ENCODE data around the gene UQCC5. TPM values are rescaled to one million over a fixed set of nuclear protein-coding genes. Genes with fewer than 3 reads are reported as not detected.

UQCC5 gene
- polyA plus RNA-seq, 2 donors: 20.9 to 37.7 TPM

GRCh38 chr3:52527039-52527731, 9.2 kb upstream of the UQCC5 start:
- H3K27me3 ChIP-seq (ENCODE audit: control insufficient read depth in 1 of 2, insufficient read depth in 2 of 2, low read length in 2 of 2): no peaks in the 10 kb centered on the region
- H3K27ac ChIP-seq (ENCODE audit: low read depth in 2 of 2, low read length in 1 of 2): peak overlapping the region; percentile 38 to 88
- 90 to 91% methylated on average over 14 of the region's 14 CpGs for WGBS, 2 donors
- H3K9me3 ChIP-seq (ENCODE audit: control insufficient read depth in 2 of 2, insufficient read depth in 1 of 2, low read depth in 1 of 2, low read length in 1 of 2): no peaks in the 10 kb centered on the region
- H3K4me1 ChIP-seq (ENCODE audit: control insufficient read depth in 2 of 2, insufficient read depth in 2 of 2, low read length in 1 of 2): peaks cover 19 to 60% of the 10 kb centered on the region in 2 donors
- H3K36me3 ChIP-seq (ENCODE audit: control insufficient read depth in 2 of 2, insufficient read depth in 2 of 2, low read length in 1 of 2): peaks cover 0 to 40% of the 10 kb centered on the region in 2 donors
- H3K4me3 ChIP-seq (ENCODE audit: low read depth in 1 of 2, low read length in 2 of 2): no peak overlapping the region

DNA sequence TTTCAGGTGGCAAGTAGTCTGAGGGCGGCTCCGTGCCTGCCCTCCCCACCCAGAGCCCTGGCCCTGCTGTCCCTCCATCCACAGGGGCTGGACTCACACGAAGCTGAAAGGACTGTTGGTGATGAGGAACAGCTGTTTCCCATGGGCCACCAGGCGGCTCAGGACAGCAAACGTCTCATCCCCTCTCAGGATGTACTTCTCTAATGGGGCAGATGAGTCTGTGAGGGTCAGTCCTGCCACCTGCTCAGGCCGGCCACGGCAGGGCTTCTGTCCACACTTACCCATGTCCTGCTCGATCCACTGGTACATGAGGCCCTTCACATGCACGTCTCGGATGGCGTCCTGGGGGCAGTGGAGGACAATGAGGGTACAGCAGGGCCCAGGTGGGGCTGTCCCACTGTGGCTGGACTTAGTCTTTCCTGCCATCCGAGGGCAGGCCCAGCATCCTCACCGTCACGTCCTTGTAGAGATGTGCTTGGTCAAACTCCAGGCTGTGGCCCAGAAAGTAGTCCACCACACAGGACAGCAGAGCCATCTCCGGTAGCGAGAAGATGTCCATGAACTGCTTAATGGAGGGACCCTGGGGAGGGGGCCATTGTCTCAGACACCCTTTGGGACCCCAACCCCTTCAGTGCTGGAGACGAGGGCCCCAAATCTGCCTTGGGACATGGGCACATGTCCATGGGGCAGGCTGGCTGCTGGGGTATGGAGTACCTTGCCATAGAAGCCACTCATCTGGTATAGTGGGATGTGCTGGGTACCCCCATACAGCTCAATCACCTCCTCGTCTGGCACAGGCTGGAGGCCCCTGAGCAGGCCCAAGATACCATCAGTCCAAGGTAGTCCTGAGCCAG, 8.4 kb upstream of the UQCC5 start:
- Histone ChIP-seq H3K27me3 (ENCODE audit: control insufficient read depth in 1 of 2, insufficient read depth in 2 of 2, low read length in 2 of 2) (no peaks in the 10 kb centered on the region), H3K27ac (ENCODE audit: low read depth in 2 of 2, low read length in 1 of 2) (no peak overlapping the region), H3K9me3 (ENCODE audit: control insufficient read depth in 2 of 2, insufficient read depth in 1 of 2, low read depth in 1 of 2, low read length in 1 of 2) (no peaks in the 10 kb centered on the region), H3K36me3 (ENCODE audit: control insufficient read depth in 2 of 2, insufficient read depth in 2 of 2, low read length in 1 of 2) (peaks cover 0 to 35% of the 10 kb centered on the region in 2 donors), H3K4me3 (ENCODE audit: low read depth in 1 of 2, low read length in 2 of 2) (no peak overlapping the region), H3K4me1 (ENCODE audit: control insufficient read depth in 2 of 2, insufficient read depth in 2 of 2, low read length in 1 of 2) (peaks cover 19 to 60% of the 10 kb centered on the region in 2 donors)
- WGBS, 2 donors: 82% methylated on average over 18 of the region's 18 CpGs

DNA sequence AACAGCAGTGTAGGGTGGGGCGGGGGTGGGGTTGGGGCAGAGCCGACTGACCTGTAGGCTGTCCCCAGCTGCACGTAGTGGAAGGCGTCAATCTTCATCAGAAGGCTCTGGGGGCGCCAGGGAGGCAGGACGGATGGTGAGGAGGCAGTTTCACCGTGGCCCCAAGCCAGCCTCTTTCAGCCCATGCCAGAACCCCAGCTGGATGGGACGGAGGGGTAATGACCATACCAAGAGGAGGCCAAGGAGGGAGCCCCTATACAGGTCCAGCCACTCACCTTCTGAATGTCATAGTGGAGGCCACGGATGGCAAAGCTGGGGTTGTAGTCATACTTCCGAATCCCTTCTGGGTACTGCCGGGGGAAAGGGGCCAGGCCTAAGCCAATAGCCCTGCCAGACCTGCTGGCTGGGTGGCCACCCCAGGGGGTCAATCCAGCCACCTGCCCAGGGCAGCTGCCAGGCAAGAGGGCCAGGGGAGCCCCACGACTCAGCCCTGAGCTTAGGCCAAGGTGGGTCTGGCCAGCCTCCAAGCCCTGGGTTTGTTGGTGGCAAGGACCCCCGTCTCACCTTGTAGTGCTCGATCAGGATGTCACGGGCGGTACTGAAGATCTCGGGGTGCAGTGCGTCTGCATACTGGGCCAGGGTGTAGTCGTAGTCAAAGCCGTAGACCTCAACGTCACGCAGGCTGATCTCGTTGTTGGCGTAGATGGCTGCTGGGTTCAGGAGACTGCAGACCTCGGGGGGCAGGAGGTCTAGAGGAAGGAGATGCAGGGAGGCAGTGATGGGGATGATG, 7.6 kb upstream of the UQCC5 start:
- H3K4me3 ChIP-seq (ENCODE audit: low read depth in 1 of 2, low read length in 2 of 2): no peak overlapping the region
- H3K36me3 ChIP-seq (ENCODE audit: control insufficient read depth in 2 of 2, insufficient read depth in 2 of 2, low read length in 1 of 2): peaks cover 0 to 29% of the 10 kb centered on the region in 2 donors
- H3K9me3 ChIP-seq (ENCODE audit: control insufficient read depth in 2 of 2, insufficient read depth in 1 of 2, low read depth in 1 of 2, low read length in 1 of 2): no peaks in the 10 kb centered on the region
- 88 to 89% methylated on average over 25 of the region's 25 CpGs for WGBS, 2 donors
- peaks cover 19 to 57% of the 10 kb centered on the region in 2 donors for H3K4me1 ChIP-seq (ENCODE audit: control insufficient read depth in 2 of 2, insufficient read depth in 2 of 2, low read length in 1 of 2)
- H3K27ac ChIP-seq (ENCODE audit: low read depth in 2 of 2, low read length in 1 of 2): no peak overlapping the region
- no peaks in the 10 kb centered on the region for H3K27me3 ChIP-seq (ENCODE audit: control insufficient read depth in 1 of 2, insufficient read depth in 2 of 2, low read length in 2 of 2)

GRCh38 chr3:52529376-52530333, 6.8 kb upstream of the UQCC5 start:
- WGBS, 2 donors: 67 to 71% methylated on average over 12 of the region's 12 CpGs
- peaks cover 0 to 20% of the 10 kb centered on the region in 2 donors for H3K36me3 ChIP-seq (ENCODE audit: control insufficient read depth in 2 of 2, insufficient read depth in 2 of 2, low read length in 1 of 2)
- peak overlapping the region; percentile 63 to 75 for H3K27ac ChIP-seq (ENCODE audit: low read depth in 2 of 2, low read length in 1 of 2)
- H3K27me3 ChIP-seq (ENCODE audit: control insufficient read depth in 1 of 2, insufficient read depth in 2 of 2, low read length in 2 of 2): no peaks in the 10 kb centered on the region
- H3K4me1 ChIP-seq (ENCODE audit: control insufficient read depth in 2 of 2, insufficient read depth in 2 of 2, low read length in 1 of 2): peaks cover 16 to 56% of the 10 kb centered on the region in 2 donors
- no peaks in the 10 kb centered on the region for H3K9me3 ChIP-seq (ENCODE audit: control insufficient read depth in 2 of 2, insufficient read depth in 1 of 2, low read depth in 1 of 2, low read length in 1 of 2)
- H3K4me3 ChIP-seq (ENCODE audit: low read depth in 1 of 2, low read length in 2 of 2): no peak overlapping the region

DNA sequence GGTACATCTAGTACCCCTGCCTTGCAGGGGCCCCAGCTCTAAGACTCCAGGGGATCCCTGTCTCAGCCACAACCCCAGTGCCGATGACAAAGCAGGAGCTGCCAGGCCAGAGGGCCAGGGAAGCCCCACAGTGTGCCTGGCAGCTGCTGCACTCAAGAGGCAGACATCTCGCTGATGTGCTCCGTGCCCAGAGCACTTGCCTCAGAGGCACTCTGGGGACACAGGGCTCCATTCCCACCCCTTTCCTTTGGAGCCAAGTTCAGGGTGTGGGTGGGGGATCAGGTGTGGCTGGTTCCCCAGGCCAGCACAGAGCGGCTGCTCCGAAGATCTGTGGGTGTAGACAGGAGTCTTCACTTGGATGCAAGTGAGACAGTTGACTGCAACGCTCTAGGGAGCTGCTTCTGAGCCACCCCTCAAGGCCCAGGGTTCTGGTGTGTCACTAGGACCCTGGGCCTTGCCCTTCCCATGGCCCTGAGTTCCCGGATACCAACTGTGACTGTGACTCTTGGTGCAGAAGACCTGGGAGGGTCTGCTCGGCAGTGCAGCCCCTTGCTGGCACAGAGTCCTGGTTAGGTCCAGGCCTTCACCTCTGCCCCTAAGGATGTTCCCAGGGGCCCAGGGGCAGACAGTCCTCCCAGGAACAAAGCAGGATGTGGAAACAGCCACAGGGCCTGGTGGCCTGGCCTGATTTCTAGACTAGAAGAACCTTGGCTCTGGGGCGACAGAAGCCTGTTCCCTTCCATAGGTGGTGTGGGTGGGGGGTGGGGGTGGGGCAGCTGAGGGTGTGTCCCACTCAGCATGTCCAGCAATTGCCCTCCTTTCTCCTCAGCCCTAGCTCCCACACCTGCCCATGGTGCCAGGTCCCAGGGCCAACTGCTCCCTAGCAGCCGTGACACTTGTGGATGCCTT, 5.2 kb upstream of the UQCC5 start:
- Histone ChIP-seq H3K27me3 (ENCODE audit: control insufficient read depth in 1 of 2, insufficient read depth in 2 of 2, low read length in 2 of 2) (no peaks in the 10 kb centered on the region), H3K27ac (ENCODE audit: low read depth in 2 of 2, low read length in 1 of 2) (peak overlapping the region; percentile 63 to 75), H3K9me3 (ENCODE audit: control insufficient read depth in 2 of 2, insufficient read depth in 1 of 2, low read depth in 1 of 2, low read length in 1 of 2) (no peaks in the 10 kb centered on the region), H3K36me3 (ENCODE audit: control insufficient read depth in 2 of 2, insufficient read depth in 2 of 2, low read length in 1 of 2) (peaks cover 0 to 20% of the 10 kb centered on the region in 2 donors), H3K4me1 (ENCODE audit: control insufficient read depth in 2 of 2, insufficient read depth in 2 of 2, low read length in 1 of 2) (peaks cover 9 to 47% of the 10 kb centered on the region in 2 donors), H3K4me3 (ENCODE audit: low read depth in 1 of 2, low read length in 2 of 2) (no peak overlapping the region)
- WGBS, 2 donors: 51 to 63% methylated on average over 10 of the region's 10 CpGs

DNA sequence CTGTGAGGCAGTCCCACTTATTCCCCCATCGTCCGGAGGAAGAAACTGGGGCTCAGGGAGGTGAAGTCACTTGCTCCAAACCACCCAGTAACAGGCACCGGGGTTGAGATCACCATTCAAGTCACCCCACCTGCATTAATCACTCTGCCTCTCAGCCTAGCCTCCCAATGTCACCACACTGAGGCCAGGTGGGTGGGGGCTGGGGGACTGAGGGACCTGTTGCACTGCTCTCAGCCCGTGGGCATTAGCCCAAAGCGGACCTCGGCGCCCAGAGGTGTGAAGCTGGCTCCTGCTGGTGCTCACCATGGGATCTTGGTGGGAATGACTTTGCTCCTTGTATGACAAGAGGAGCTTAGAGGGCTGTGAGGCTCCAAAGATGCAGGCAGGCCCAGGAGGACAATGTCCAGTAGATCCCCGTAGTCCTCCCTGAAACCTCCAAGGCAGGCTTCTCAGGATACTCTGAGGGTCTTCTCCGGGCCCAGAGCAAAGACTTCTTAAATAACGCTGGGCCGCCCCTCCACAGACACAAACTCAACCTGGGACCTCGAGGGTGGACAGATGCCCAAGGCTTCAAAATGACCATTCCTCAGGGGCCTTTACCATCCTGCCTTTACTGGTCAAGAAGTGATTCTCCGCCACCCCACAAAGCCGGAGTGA, 4.4 kb upstream of the UQCC5 start:
- peaks cover 9 to 46% of the 10 kb centered on the region in 2 donors for H3K4me1 ChIP-seq (ENCODE audit: control insufficient read depth in 2 of 2, insufficient read depth in 2 of 2, low read length in 1 of 2)
- H3K9me3 ChIP-seq (ENCODE audit: control insufficient read depth in 2 of 2, insufficient read depth in 1 of 2, low read depth in 1 of 2, low read length in 1 of 2): no peaks in the 10 kb centered on the region
- H3K4me3 ChIP-seq (ENCODE audit: low read depth in 1 of 2, low read length in 2 of 2): peak overlapping the region in 1 of 2 donors; percentile 63
- H3K27me3 ChIP-seq (ENCODE audit: control insufficient read depth in 1 of 2, insufficient read depth in 2 of 2, low read length in 2 of 2): no peaks in the 10 kb centered on the region
- peak overlapping the region; percentile 57 to 75 for H3K27ac ChIP-seq (ENCODE audit: low read depth in 2 of 2, low read length in 1 of 2)
- 71 to 82% methylated on average over 14 of the region's 14 CpGs for WGBS, 2 donors
- peaks cover 0 to 20% of the 10 kb centered on the region in 2 donors for H3K36me3 ChIP-seq (ENCODE audit: control insufficient read depth in 2 of 2, insufficient read depth in 2 of 2, low read length in 1 of 2)

GRCh38 chr3:52532517-52532837, 3.9 kb upstream of the UQCC5 start:
- Histone ChIP-seq H3K27me3 (ENCODE audit: control insufficient read depth in 1 of 2, insufficient read depth in 2 of 2, low read length in 2 of 2) (no peaks in the 10 kb centered on the region), H3K9me3 (ENCODE audit: control insufficient read depth in 2 of 2, insufficient read depth in 1 of 2, low read depth in 1 of 2, low read length in 1 of 2) (no peaks in the 10 kb centered on the region), H3K27ac (ENCODE audit: low read depth in 2 of 2, low read length in 1 of 2) (peak overlapping the region in 1 of 2 donors; percentile 54), H3K4me3 (ENCODE audit: low read depth in 1 of 2, low read length in 2 of 2) (peak overlapping the region; percentile 63 to 67), H3K36me3 (ENCODE audit: control insufficient read depth in 2 of 2, insufficient read depth in 2 of 2, low read length in 1 of 2) (peaks cover 0 to 15% of the 10 kb centered on the region in 2 donors), H3K4me1 (ENCODE audit: control insufficient read depth in 2 of 2, insufficient read depth in 2 of 2, low read length in 1 of 2) (peaks cover 9 to 44% of the 10 kb centered on the region in 2 donors)
- WGBS, 2 donors: 28 to 39% methylated on average over 5 of the region's 5 CpGs
